AG04450 (cell line): Measurements from ENCODE around the gene PCK2. TPM values are rescaled to one million over a fixed set of nuclear protein-coding genes. Genes with fewer than 3 reads are reported as not detected.

Experiments
- CTCF ChIA-PET: fragments of 300-600, 350-600 bp; formaldehyde crosslinking; extraction: SDS; loops from one replicate; lab custom pipeline; 2022; ENCODE audit warnings: antibody characterized with exemption, inconsistent platforms; lab: Charles Lee
- POLR2A ChIA-PET: fragments of 350-600 bp; formaldehyde crosslinking; extraction: SDS; loops from one replicate; lab custom pipeline; 2021; ENCODE audit warnings: antibody characterized with exemption, inconsistent platforms; lab: Yijun Ruan, JAX
- DNase-seq: peaks from one replicate; pipeline ENCODE4 v3.0.0-alpha.2; 2011; ENCODE audit warnings: low read depth, low spot score
- H3K27ac ChIP-seq: one replicate; pipeline ENCODE4 v1.5.1; 2012; ENCODE audit warnings: low read depth, low read length, control low read depth
- H3K27me3 ChIP-seq: one replicate; pipeline ENCODE4 v1.6.0; 2012; ENCODE audit warnings: low read length; ENCODE audit not compliant: control insufficient read depth, insufficient read depth
- H3K4me3 ChIP-seq: 2 replicates; pipeline ENCODE4 v1.5.1; 2011; ENCODE audit warnings: mild to moderate bottlenecking, low read depth, low read length, control low read depth
- H3K9me3 ChIP-seq: 2 replicates; pipeline ENCODE4 v1.5.1; 2012; ENCODE audit warnings: low read length; ENCODE audit not compliant: control insufficient read depth, insufficient read depth
- CTCF ChIP-seq: IDR thresholded peaks from 2 replicates; pipeline ENCODE4 v1.5.1; 2011; ENCODE audit warnings: low read depth, low read length, control low read depth, inconsistent platforms
- polyA plus RNA-seq: library from polyadenylated mRNA; depleted of rRNA; stranded (reverse); fragments of >200 nt; gene quantifications from 2 replicates; pipeline ENCODE4 v1.2.3, GENCODE V29; 2011

PCK2 gene
- polyA plus RNA-seq, 1 experiment = 47.0 TPM

GRCh38 chr14:24052656-24053547, 41.2 kb upstream of the PCK2 start:
- Histone ChIP-seq H3K27ac (no peak overlapping the region), H3K9me3 (no peaks in the 10 kb centered on the region), H3K4me3 (peak overlapping the region; percentile 60; the same call in 1 of the 2 replicates), H3K27me3 (peaks cover 36% of the 10 kb centered on the region)
- POLR2A ChIA-PET = interaction anchor here (1.1 kb wide), 1 partner anchor 41 kb away, joined by 3 read pairs; the partner anchor contains the start of gene PCK2
- no peak for TF ChIP-seq CTCF
- CTCF ChIA-PET = interaction anchor here (1.0 to 4.0 kb wide), 4 partner anchors 17 to 257 kb away, joined by 3 to 20 read pairs (median 8); partner anchors contain the start of gene LTB4R2
- DNase-seq = no peak

GRCh38 chr14:24053548-24054323, 40.4 kb upstream of the PCK2 start:
- TF ChIP-seq CTCF = no peak
- ChIA-PET CTCF (interaction anchor here (0.9 to 4.0 kb wide), 3 partner anchors 37 to 53 kb away, joined by 3 to 20 read pairs (median 3); no protein-coding TSS in a partner anchor), POLR2A (interaction anchor here (0.6 kb wide), 1 partner anchor 51 kb away, joined by 5 read pairs; no protein-coding TSS in a partner anchor)
- no peak for DNase-seq
- peaks cover 39% of the 10 kb centered on the region for H3K27me3 ChIP-seq
- H3K9me3 ChIP-seq = no peaks in the 10 kb centered on the region
- H3K27ac ChIP-seq = no peak overlapping the region
- H3K4me3 ChIP-seq = no peak overlapping the region

- no peak overlapping the region for H3K4me3 ChIP-seq
- POLR2A ChIA-PET = interaction anchor here (0.6 kb wide), 1 partner anchor 50 kb away, joined by 5 read pairs; no protein-coding TSS in a partner anchor
Measured at GRCh38 chr14:24054324-24054641, 39.8 kb upstream of the PCK2 start.

GRCh38 chr14:24054646-24055045, 39.5 kb upstream of the PCK2 start:
- Histone ChIP-seq H3K27ac (no peak overlapping the region), H3K27me3 (peaks cover 39% of the 10 kb centered on the region), H3K9me3 (no peaks in the 10 kb centered on the region), H3K4me3 (no peak overlapping the region)
- DNase-seq = no peak
- ChIA-PET CTCF (interaction anchor here (0.9 to 4.0 kb wide), 3 partner anchors 36 to 52 kb away, joined by 3 to 20 read pairs (median 3); no protein-coding TSS in a partner anchor), POLR2A (no interaction called here)
- no peak for TF ChIP-seq CTCF

More at GRCh38 chr14:24054324-24054641, 39.8 kb upstream of the PCK2 start:
- no peak for TF ChIP-seq CTCF
- H3K27ac ChIP-seq = no peak overlapping the region
- no peak for DNase-seq
- peaks cover 39% of the 10 kb centered on the region for H3K27me3 ChIP-seq
- H3K9me3 ChIP-seq = no peaks in the 10 kb centered on the region
- CTCF ChIA-PET = interaction anchor here (0.9 to 4.0 kb wide), 3 partner anchors 36 to 52 kb away, joined by 3 to 20 read pairs (median 3); no protein-coding TSS in a partner anchor
